Progenitor cell of endocrine pancreas (in vitro differentiated cells): ENCODE results near the gene NOL12. TPM values are rescaled to one million over a fixed set of nuclear protein-coding genes. Genes with fewer than 3 reads are reported as not detected.

Source experiments
- DNase-seq: peaks from one replicate; pipeline ENCODE4 v3.0.0; 2021; ENCODE audit warnings: low spot score; ENCODE audit not compliant: unreplicated experiment
- H3K27ac Mint-ChIP-seq: 2 replicates; pipeline ENCODE4 v1.8.0; 2021; ENCODE audit warnings: mild to moderate bottlenecking, moderate library complexity, mixed read lengths
- H3K27me3 Mint-ChIP-seq: 2 replicates; pipeline ENCODE4 v1.8.0; 2021; ENCODE audit warnings: mixed read lengths
- H3K36me3 Mint-ChIP-seq: 2 replicates; pipeline ENCODE4 v1.8.0; 2022; ENCODE audit warnings: mixed read lengths; ENCODE audit not compliant: insufficient read depth
- H3K4me1 Mint-ChIP-seq: 2 replicates; pipeline ENCODE4 v1.8.0; 2021; ENCODE audit warnings: low read depth, mixed read lengths
- H3K4me3 Mint-ChIP-seq: 2 replicates; pipeline ENCODE4 v1.8.0; 2021; ENCODE audit warnings: low read depth, mild to moderate bottlenecking, moderate library complexity, mixed read lengths
- H3K9me3 Mint-ChIP-seq: 2 replicates; pipeline ENCODE4 v1.8.0; 2021; ENCODE audit warnings: low read depth, mixed read lengths
- total RNA-seq: library from RNA; stranded (reverse); gene quantifications from 2 replicates; pipeline ENCODE4 v1.2.1, GENCODE V29; 2021
- TF ChIP-seq, protein P1 (sequence below): fragments of 200-600 bp; sonication (generic); IDR thresholded peaks from one replicate; pipeline ENCODE4 v1.5.0; 2021; ENCODE audit warnings: antibody characterized with exemption, mild to moderate bottlenecking; ENCODE audit not compliant: unreplicated experiment

NOL12 gene
- total RNA-seq, 1 donor from 2014 or later: 17.1 TPM

DNA sequence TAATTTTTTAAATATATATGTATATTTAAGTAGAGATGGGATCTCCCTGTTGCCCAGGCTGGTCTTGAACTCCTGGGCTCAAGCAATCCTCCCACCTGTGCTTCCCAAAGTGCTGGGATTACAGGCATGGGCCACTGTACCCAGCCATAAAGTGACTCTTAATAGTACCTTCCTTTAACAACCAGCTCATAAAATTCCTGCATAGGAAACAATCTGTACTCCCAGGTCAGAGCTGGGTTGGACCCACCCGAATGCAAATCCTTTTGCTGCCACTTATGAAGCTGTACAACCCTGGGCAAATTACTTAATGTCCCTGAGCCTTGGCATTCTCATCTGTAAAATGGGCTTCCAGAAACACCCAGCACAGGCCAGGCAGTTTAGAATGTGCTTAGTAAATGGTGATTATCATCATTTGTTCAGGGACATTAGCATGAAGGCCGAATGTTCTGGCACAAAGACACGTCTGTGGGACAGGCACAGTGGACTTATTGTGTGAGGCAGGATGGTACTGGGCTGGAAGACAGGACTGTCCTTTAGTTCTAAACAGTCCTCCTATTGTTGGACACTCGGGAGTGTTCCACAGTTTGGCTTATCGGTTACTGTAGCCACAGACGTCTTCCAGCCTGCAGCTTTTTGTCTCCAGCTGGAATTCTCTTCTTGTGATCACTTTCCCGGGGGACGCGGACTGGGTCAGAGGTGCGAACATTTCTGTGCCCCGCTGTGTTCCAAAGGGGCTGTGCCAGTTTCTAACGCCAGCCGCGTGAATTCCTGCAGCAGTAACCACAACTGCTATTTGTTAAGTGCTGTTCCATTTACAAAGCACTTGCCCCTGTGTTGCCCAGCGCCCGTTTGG, 21.7 kb upstream of the NOL12 start:
- TF ChIP-seq, protein P1, sequence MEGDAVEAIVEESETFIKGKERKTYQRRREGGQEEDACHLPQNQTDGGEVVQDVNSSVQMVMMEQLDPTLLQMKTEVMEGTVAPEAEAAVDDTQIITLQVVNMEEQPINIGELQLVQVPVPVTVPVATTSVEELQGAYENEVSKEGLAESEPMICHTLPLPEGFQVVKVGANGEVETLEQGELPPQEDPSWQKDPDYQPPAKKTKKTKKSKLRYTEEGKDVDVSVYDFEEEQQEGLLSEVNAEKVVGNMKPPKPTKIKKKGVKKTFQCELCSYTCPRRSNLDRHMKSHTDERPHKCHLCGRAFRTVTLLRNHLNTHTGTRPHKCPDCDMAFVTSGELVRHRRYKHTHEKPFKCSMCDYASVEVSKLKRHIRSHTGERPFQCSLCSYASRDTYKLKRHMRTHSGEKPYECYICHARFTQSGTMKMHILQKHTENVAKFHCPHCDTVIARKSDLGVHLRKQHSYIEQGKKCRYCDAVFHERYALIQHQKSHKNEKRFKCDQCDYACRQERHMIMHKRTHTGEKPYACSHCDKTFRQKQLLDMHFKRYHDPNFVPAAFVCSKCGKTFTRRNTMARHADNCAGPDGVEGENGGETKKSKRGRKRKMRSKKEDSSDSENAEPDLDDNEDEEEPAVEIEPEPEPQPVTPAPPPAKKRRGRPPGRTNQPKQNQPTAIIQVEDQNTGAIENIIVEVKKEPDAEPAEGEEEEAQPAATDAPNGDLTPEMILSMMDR: no peak
- Mint-ChIP-seq H3K27ac (no peak overlapping the region), H3K4me3 (no peak overlapping the region), H3K27me3 (no peaks in the 10 kb centered on the region), H3K9me3 (no peaks in the 10 kb centered on the region), H3K4me1 (peaks cover 18% of the 10 kb centered on the region), H3K36me3 (peaks cover 5% of the 10 kb centered on the region)
- no peak for DNase-seq

DNA sequence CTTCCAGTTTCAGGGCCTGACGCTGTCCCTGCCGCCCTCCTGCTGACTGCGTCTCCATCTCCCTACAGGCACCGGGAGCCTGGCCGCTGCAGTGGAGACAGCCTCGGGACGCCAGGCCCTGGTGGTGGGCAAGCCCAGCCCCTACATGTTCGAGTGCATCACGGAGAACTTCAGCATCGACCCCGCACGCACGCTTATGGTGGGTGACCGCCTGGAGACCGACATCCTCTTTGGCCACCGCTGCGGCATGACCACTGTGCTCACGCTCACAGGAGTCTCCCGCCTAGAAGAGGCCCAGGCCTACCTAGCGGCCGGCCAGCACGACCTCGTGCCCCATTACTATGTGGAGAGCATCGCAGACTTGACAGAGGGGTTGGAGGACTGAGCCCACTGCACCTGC, 20.7 kb upstream of the NOL12 start:
- peaks cover 8% of the 10 kb centered on the region for H3K4me1 Mint-ChIP-seq
- DNase-seq: no peak
- H3K4me3 Mint-ChIP-seq: no peak overlapping the region
- H3K27ac Mint-ChIP-seq: no peak overlapping the region
- H3K27me3 Mint-ChIP-seq: no peaks in the 10 kb centered on the region
- H3K36me3 Mint-ChIP-seq: peaks cover 5% of the 10 kb centered on the region
- no peaks in the 10 kb centered on the region for H3K9me3 Mint-ChIP-seq
- TF ChIP-seq, protein P1: no peak

DNA sequence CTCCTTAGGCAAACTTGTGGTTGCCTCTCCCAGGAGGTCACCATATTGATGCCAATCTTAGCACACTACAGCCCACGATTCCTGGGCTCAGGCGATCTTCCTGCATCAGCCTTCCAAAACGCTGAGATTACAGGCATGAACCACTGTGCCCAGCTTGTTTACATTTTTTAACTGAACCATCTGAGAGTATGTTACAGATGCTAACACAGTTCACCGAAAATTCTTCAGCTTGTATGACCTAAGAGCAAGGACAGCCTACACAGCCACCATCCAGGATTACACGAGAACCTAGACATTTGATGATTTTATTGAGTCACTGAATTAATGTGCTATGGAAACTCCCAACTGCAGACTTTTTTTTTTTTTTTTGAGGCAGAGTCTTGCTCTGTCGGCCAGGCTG, 16.6 kb upstream of the NOL12 start:
- Mint-ChIP-seq H3K27ac (no peak overlapping the region), H3K4me3 (no peak overlapping the region), H3K27me3 (no peaks in the 10 kb centered on the region), H3K36me3 (peaks cover 5% of the 10 kb centered on the region), H3K9me3 (no peaks in the 10 kb centered on the region), H3K4me1 (no peaks in the 10 kb centered on the region)
- TF ChIP-seq, protein P1: no peak
- DNase-seq: no peak

DNA sequence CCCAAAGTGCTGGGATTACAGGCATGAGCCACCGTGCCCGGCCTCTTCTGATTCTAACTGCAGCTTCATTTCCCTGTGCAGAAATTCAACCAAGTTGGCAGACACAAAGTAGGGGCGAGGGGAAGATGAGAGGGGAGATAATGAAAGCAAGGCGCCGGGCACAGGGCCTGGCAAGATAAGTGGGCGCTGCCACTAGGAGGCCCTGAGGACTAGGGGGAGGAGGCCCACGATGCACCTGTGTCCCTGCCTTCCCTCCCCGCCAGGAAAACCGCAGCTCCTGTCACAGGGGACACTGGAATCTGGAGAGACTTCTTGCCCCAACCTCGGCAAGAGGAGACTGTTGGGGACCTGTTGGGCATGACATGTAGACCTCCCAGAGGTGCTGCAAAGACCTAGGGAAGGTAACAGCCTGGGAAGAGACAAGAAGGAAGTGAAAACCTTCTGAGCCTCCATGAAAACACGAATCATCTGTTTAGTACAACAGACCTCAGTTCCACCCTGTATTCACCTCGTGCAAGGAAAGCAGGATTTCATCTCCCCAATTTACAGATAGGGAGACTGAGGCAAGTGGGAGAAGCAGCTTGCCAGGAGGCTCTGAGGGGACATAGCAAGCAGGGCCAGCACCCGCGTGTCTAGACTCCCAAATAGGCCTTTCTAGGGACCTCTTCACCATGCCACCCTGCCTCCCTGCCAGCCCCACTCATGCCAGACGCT, 13.8 kb upstream of the NOL12 start:
- Mint-ChIP-seq H3K4me1 (peaks cover 1% of the 10 kb centered on the region), H3K36me3 (no peaks in the 10 kb centered on the region), H3K27ac (no peak overlapping the region), H3K27me3 (peaks cover 9% of the 10 kb centered on the region), H3K9me3 (no peaks in the 10 kb centered on the region), H3K4me3 (no peak overlapping the region)
- no peak for DNase-seq
- TF ChIP-seq, protein P1: no peak

DNA sequence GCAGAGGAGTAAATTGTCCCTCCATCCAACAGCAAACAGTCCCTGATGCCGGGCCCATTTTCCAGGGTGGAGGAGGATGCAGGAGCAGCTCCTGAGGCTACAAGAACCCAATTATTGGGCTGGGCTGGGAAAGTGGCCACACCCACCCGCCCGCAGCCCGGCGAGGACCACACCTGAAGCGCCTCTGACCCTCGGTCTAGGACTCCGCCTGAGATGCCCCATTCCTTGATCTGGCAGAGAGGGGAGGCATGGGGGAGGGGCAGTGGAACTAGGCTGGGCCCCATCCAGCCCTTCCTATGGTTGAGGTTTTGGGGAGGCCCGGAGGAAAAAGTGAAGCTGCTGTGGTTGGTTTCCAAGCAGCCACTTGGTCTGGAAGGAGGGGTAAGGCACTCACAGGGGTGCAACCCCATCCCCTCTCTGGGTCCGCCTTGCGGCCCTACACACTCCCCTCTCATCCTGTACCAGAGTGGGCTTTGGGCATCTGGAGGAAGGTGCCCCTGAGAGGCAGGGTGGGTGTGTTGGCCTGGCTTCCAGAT, 13.2 kb upstream of the NOL12 start:
- no peaks in the 10 kb centered on the region for H3K36me3 Mint-ChIP-seq
- H3K4me1 Mint-ChIP-seq: peaks cover 1% of the 10 kb centered on the region
- no peak for DNase-seq
- H3K4me3 Mint-ChIP-seq: no peak overlapping the region
- peaks cover 11% of the 10 kb centered on the region for H3K27me3 Mint-ChIP-seq
- TF ChIP-seq, protein P1: no peak
- H3K9me3 Mint-ChIP-seq: no peaks in the 10 kb centered on the region
- no peak overlapping the region for H3K27ac Mint-ChIP-seq
